Ishikawa (cell line): ENCODE results near the gene TCHHL1.

ENCODE experiments used
- CEBPB ChIP-seq: IDR thresholded peaks from 2 replicates; pipeline ENCODE4 v1.6.1; 2012
- CREB1 ChIP-seq: IDR thresholded peaks from 2 replicates; pipeline ENCODE4 v1.6.1; 2012; ENCODE audit warnings: low read depth
- EGR1 ChIP-seq: IDR thresholded peaks from 2 replicates; pipeline ENCODE4 v1.6.1; 2012
- EP300 ChIP-seq: IDR thresholded peaks from 2 replicates; pipeline ENCODE4 v1.6.1; 2012; ENCODE audit warnings: borderline replicate concordance
- FOXM1 ChIP-seq: IDR thresholded peaks from 2 replicates; pipeline ENCODE4 v1.6.1; 2012; ENCODE audit warnings: low read depth, borderline replicate concordance
- MAX ChIP-seq: IDR thresholded peaks from 2 replicates; pipeline ENCODE4 v1.6.1; 2012
- NFIC ChIP-seq: IDR thresholded peaks from 2 replicates; pipeline ENCODE4 v1.6.1; 2012
- RAD21 ChIP-seq: IDR thresholded peaks from 2 replicates; pipeline ENCODE4 v1.6.1; 2012; ENCODE audit warnings: low read depth
- TAF1 ChIP-seq: IDR thresholded peaks from 2 replicates; pipeline ENCODE4 v1.6.1; 2012; ENCODE audit warnings: low read depth, mild to moderate bottlenecking
- TCF12 ChIP-seq: IDR thresholded peaks from 2 replicates; pipeline ENCODE4 v1.6.1; 2012; ENCODE audit warnings: low read depth
- TEAD4 ChIP-seq: IDR thresholded peaks from 2 replicates; pipeline ENCODE4 v1.6.1; 2012
- YY1 ChIP-seq: IDR thresholded peaks from 2 replicates; pipeline ENCODE4 v1.6.1; 2012; ENCODE audit warnings: low read depth
- ZBTB7A ChIP-seq: IDR thresholded peaks from 2 replicates; pipeline ENCODE4 v1.6.1; 2012; ENCODE audit warnings: low read depth
- TF ChIP-seq, protein P1 (sequence below): IDR thresholded peaks from 2 replicates; pipeline ENCODE4 v1.6.1; 2012
- TF ChIP-seq, protein P2 (sequence below): IDR thresholded peaks from 2 replicates; pipeline ENCODE4 v1.6.1; 2012; ENCODE audit warnings: low read depth, mild to moderate bottlenecking

The TCHHL1 gene

GRCh38 chr1:152086760-152087159 lies 2.1 kb downstream of the TCHHL1 start:
- TF ChIP-seq TCF12 (no peak), RAD21 (no peak), NFIC (no peak), EGR1 (no peak), CREB1 (no peak), TEAD4 (no peak), FOXM1 (no peak), EP300 (no peak), MAX (no peak), ZBTB7A (no peak), TAF1 (no peak), CEBPB (no peak), YY1 (no peak)
- TF ChIP-seq, protein P1, sequence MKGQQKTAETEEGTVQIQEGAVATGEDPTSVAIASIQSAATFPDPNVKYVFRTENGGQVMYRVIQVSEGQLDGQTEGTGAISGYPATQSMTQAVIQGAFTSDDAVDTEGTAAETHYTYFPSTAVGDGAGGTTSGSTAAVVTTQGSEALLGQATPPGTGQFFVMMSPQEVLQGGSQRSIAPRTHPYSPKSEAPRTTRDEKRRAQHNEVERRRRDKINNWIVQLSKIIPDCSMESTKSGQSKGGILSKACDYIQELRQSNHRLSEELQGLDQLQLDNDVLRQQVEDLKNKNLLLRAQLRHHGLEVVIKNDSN: no peak
- TF ChIP-seq, protein P2, sequence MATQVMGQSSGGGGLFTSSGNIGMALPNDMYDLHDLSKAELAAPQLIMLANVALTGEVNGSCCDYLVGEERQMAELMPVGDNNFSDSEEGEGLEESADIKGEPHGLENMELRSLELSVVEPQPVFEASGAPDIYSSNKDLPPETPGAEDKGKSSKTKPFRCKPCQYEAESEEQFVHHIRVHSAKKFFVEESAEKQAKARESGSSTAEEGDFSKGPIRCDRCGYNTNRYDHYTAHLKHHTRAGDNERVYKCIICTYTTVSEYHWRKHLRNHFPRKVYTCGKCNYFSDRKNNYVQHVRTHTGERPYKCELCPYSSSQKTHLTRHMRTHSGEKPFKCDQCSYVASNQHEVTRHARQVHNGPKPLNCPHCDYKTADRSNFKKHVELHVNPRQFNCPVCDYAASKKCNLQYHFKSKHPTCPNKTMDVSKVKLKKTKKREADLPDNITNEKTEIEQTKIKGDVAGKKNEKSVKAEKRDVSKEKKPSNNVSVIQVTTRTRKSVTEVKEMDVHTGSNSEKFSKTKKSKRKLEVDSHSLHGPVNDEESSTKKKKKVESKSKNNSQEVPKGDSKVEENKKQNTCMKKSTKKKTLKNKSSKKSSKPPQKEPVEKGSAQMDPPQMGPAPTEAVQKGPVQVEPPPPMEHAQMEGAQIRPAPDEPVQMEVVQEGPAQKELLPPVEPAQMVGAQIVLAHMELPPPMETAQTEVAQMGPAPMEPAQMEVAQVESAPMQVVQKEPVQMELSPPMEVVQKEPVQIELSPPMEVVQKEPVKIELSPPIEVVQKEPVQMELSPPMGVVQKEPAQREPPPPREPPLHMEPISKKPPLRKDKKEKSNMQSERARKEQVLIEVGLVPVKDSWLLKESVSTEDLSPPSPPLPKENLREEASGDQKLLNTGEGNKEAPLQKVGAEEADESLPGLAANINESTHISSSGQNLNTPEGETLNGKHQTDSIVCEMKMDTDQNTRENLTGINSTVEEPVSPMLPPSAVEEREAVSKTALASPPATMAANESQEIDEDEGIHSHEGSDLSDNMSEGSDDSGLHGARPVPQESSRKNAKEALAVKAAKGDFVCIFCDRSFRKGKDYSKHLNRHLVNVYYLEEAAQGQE: no peak

DNA sequence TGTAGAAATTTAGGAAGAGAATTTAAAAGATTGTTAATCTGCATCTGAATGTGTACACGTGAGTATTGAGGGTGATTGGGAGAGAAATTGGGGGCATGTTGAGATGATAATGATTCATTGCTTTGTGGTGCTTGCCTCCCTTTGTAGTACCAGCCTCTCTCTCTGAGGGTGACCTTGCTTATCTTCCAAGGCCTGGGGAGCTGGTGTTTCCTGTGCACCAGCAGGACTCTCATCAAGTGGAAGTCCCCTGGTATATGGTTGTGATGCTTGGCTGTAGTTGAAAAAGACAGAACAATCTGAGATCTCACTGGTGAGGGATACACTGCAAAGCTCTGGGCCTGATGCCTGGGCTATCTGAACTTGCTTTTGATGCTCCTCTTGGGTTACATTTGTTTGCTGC lies 4.0 kb downstream of the TCHHL1 start:
- TF ChIP-seq TAF1: no peak
- TF ChIP-seq MAX: no peak
- no peak for TF ChIP-seq EGR1
- TF ChIP-seq, protein P1: no peak
- no peak for TF ChIP-seq ZBTB7A
- TF ChIP-seq CEBPB: no peak
- TF ChIP-seq NFIC: no peak
- TF ChIP-seq, protein P2: no peak
- no peak for TF ChIP-seq FOXM1
- no peak for TF ChIP-seq EP300
- no peak for TF ChIP-seq RAD21
- no peak for TF ChIP-seq TCF12
- no peak for TF ChIP-seq YY1

GRCh38 chr1:152078831-152079441 lies 9.9 kb downstream of the TCHHL1 start:
- TF ChIP-seq TCF12: no peak
- no peak for TF ChIP-seq NFIC
- TF ChIP-seq CREB1: no peak
- no peak for TF ChIP-seq TAF1
- no peak for TF ChIP-seq YY1
- TF ChIP-seq, protein P2: no peak
- no peak for TF ChIP-seq RAD21
- TF ChIP-seq CEBPB: no peak
- TF ChIP-seq EGR1: no peak
- TF ChIP-seq TEAD4: no peak
- TF ChIP-seq FOXM1: no peak
- TF ChIP-seq, protein P1: no peak
- no peak for TF ChIP-seq ZBTB7A
- no peak for TF ChIP-seq MAX
